GM12801 (cell line): ENCODE data around the gene DDX51.

ENCODE experiments used
- CTCF ChIP-seq: IDR thresholded peaks from one replicate; pipeline ENCODE4 v1.5.1; 2011; ENCODE audit warnings: control low read depth; ENCODE audit not compliant: insufficient read length; ENCODE audit errors: extremely low read depth

The DDX51 gene

GRCh38 chr12:132144115-132144809 lies at the start of gene DDX51, which contains the start of gene NOC4L:
Gene DDX51 (minus strand): TSS chr12:132144319. CDS start chr12:132144296, 23 bp downstream.
Gene NOC4L (plus strand): TSS chr12:132144457. CDS start chr12:132144489, 32 bp downstream.
- TF ChIP-seq CTCF, result no peak

GRCh38 chr12:132191715-132192553 lies 47.8 kb upstream of the DDX51 start:
- no peak for TF ChIP-seq CTCF

GRCh38 chr12:132190834-132191500 lies 46.8 kb upstream of the DDX51 start:
- TF ChIP-seq CTCF, result no peak

- no peak for TF ChIP-seq CTCF
Measured at GRCh38 chr12:132190012-132190755, 46.1 kb upstream of the DDX51 start.

GRCh38 chr12:132189378-132190011 lies 45.4 kb upstream of the DDX51 start:
- no peak for TF ChIP-seq CTCF

GRCh38 chr12:132188916-132189325 lies 44.8 kb upstream of the DDX51 start:
- no peak for TF ChIP-seq CTCF
